Muscle layer of colon (tissue), 2 donors: Measurements from ENCODE around the gene PCGF3.

Experiments
- H3K27ac ChIP-seq: one replicate; pipeline ENCODE4 v1.7.0; 2013; ENCODE audit warnings: low read depth, mild to moderate bottlenecking, low read length, moderate library complexity
- H3K27me3 ChIP-seq, 2 donors: one replicate each; pipeline ENCODE4 v1.7.0; 2013; ENCODE audit warnings: low read length in 2 of 2, mild to moderate bottlenecking in 2 of 2; ENCODE audit not compliant: insufficient read depth in 2 of 2, control insufficient read depth in 1 of 2
- H3K36me3 ChIP-seq: one replicate; pipeline ENCODE4 v1.7.0; 2013; ENCODE audit warnings: mild to moderate bottlenecking, low read length; ENCODE audit not compliant: insufficient read depth
- H3K4me1 ChIP-seq: one replicate; pipeline ENCODE4 v1.7.0; 2013; ENCODE audit warnings: mild to moderate bottlenecking, low read length; ENCODE audit not compliant: insufficient read depth
- H3K4me3 ChIP-seq, 2 donors: one replicate each; pipeline ENCODE4 v1.7.0; 2013; ENCODE audit warnings: low read length in 2 of 2, low read depth in 1 of 2, mild to moderate bottlenecking in 1 of 2, moderate library complexity in 1 of 2
- H3K9ac ChIP-seq: one replicate; pipeline ENCODE4 v1.7.0; 2013; ENCODE audit warnings: low read length
- H3K9me3 ChIP-seq: one replicate; pipeline ENCODE4 v1.7.0; 2013; ENCODE audit warnings: mild to moderate bottlenecking, low read length
- donor health status: abdominal sarcoma.
- donor health status: Adenocarcinoma of cecum.

The PCGF3 gene

DNA sequence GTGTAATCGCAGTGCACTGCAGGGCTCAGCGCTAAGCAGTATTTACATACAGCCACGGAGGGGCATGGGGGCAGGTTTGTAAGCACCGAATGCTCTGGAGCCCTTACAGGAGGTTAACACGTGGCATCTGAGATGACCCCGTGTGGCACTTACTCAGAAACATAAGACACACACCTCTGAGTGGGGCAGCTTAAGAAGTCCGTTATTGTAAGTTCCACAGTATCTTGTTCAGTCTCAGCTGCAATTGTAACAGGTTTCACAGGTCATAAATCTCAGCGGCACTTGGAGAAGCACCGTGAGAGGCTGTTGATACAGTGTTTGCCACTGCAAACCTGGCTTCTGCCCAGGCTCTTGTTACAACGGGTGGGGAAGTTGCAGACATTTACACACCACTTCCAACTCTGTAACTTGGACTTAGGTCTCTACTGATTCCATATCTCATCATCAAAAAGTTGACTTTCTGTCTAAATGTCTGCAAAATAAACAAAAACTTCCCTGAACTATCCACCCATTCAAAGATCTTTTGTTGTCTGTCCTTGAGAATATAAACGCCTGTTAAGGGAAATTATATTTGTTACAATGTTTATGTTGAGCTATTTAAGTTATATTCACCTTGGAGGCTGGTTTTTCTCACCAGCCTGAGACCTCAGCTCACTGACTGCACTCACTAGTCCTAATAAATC lies 110.0 kb downstream of the PCGF3 start:
- no peak overlapping the region for H3K9ac ChIP-seq
- H3K4me1 ChIP-seq, result peaks cover 17% of the 10 kb centered on the region
- H3K36me3 ChIP-seq, result no peaks in the 10 kb centered on the region
- H3K4me3 ChIP-seq, result no peak overlapping the region
- H3K9me3 ChIP-seq, result peaks cover 4% of the 10 kb centered on the region
- no peak overlapping the region for H3K27ac ChIP-seq
- peaks cover 0 to 22% of the 10 kb centered on the region in 2 donors for H3K27me3 ChIP-seq

DNA sequence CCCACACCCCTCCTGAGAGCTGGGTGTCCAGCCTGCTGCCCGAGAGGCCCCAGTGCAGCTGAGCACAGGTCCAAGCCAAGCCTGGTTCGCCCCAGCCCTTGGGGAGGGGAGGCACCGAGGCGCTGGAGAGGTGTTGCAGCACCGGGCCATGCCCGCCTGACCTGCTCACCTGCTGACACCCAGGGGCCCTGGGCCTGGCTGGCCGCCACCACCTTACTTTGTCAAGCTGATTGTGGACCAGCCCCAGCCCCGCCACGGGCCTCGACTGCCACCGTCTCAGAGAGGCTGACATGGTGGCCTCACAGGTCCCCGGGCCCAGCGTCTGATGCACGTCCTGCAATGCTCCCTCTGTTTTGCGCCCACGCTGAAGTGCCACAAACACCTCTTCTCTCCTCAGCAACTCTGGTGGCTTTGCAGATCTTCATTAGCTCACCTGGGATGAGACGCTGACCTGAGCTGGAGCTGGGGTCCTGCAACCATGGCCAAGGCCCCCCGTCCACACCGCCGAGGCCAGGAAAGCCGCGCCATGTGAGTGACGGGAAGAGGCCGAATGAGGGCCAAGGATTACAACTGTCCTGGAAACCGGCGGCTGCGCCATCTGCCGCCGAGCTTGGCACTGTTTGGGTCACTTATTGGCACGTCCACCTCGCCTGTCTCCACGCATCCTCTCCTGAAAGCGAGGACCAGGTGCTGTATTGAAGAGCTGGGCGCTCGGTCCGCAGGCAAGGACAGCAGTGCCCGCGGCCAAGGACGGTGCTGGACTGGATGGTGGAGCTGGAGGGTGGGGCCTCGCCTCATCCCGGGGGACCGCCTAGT lies 112.7 kb downstream of the PCGF3 start:
- H3K4me3 ChIP-seq, result no peak overlapping the region

DNA sequence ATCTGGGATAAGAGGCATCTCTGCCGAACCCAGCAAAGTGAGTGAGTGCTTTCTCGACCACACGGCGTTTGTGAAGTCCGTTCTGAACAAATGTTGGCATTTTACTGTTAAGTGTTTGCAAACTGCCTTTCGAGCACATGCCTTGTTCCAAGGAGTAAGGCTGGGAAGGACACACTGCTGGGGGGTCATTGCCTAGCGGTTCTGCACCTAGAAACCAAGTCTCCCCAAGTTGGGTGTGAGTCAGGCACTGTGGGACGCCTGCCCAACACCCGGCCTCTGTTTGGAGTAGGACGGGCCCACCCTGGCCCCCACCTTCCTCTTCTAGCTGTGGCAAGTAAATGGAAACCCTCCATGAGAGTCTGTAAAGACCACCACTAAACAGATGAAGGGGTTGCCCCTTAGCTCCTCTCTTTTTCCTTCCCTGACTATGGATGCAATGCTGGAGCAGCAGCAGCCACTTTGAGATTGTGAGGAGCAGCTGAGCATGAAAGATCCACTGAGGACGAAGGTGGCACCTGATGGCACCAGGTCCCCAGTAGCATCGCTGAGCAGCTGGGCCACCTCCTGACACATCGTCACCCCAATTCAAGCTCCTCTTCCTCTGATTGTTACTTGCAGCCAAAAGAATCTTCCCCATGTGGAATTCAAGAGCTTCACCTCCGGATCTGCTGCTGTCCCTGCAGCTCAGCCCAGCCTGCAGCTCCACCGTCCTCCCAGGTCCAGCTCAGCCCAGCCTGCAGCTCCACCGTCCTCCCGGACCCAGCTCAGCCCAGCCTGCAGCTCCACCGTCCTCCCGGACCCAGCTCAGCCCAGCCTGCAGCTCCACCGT lies 114.0 kb downstream of the PCGF3 start:
- H3K27ac ChIP-seq, result no peak overlapping the region
- peaks cover 17% of the 10 kb centered on the region for H3K4me1 ChIP-seq
- H3K4me3 ChIP-seq, result no peak overlapping the region
- H3K27me3 ChIP-seq, result peaks cover 26 to 59% of the 10 kb centered on the region in 2 donors
- H3K36me3 ChIP-seq, result no peaks in the 10 kb centered on the region
- peaks cover 4% of the 10 kb centered on the region for H3K9me3 ChIP-seq
- no peak overlapping the region for H3K9ac ChIP-seq

More for the DNA sequence above, 112.7 kb downstream of the PCGF3 start:
- peaks cover 15 to 46% of the 10 kb centered on the region in 2 donors for H3K27me3 ChIP-seq
- H3K27ac ChIP-seq, result no peak overlapping the region
- H3K9me3 ChIP-seq, result peaks cover 4% of the 10 kb centered on the region
- H3K4me1 ChIP-seq, result peaks cover 17% of the 10 kb centered on the region
- no peak overlapping the region for H3K9ac ChIP-seq
- H3K36me3 ChIP-seq, result no peaks in the 10 kb centered on the region
